UCSD-AML1 (cell line): ENCODE results near the gene SRGN.

Source experiments
- DNase-seq: peaks from one replicate; lab custom pipeline; 2025; ENCODE audit not compliant: unreplicated experiment; lab: John Stamatoyannopoulos, UW

SRGN gene

GRCh38 chr10:69089638-69090599 is 2.0 kb downstream of the SRGN start:
- no peak for DNase-seq

GRCh38 chr10:69090685-69091084 is 2.8 kb downstream of the SRGN start:
- no peak for DNase-seq

- no peak for DNase-seq
Observed at GRCh38 chr10:69091143-69091651, 3.3 kb downstream of the SRGN start.

- DNase-seq, result no peak
Observed at GRCh38 chr10:69092959-69093850, 5.3 kb downstream of the SRGN start.

- no peak for DNase-seq
Observed at GRCh38 chr10:69093933-69094332, 6.0 kb downstream of the SRGN start.

- DNase-seq, result no peak
Observed at GRCh38 chr10:69096045-69096444, 8.1 kb downstream of the SRGN start.

GRCh38 chr10:69097729-69098128 is 9.8 kb downstream of the SRGN start:
- DNase-seq, result no peak

GRCh38 chr10:69100136-69100872 is 12.4 kb downstream of the SRGN start:
- DNase-seq, result no peak

GRCh38 chr10:69101451-69102095 is 13.7 kb downstream of the SRGN start:
- DNase-seq, result peak; percentile 45

GRCh38 chr10:69102440-69102839 is 14.5 kb downstream of the SRGN start:
- no peak for DNase-seq

GRCh38 chr10:69103784-69104183 is 15.9 kb downstream of the SRGN start:
- no peak for DNase-seq

- no peak for DNase-seq
Observed at GRCh38 chr10:69104994-69105790, 17.3 kb downstream of the SRGN start.

- no peak for DNase-seq
Observed at GRCh38 chr10:69107176-69107490, 19.2 kb downstream of the SRGN start.

- no peak for DNase-seq
Observed at GRCh38 chr10:69107699-69108098, 19.8 kb downstream of the SRGN start.

- no peak for DNase-seq
Observed at GRCh38 chr10:69119896-69120295, 32.0 kb downstream of the SRGN start.

- no peak for DNase-seq
Observed at GRCh38 chr10:69123306-69123746, 35.4 kb downstream of the SRGN start.

- peak; percentile 99 for DNase-seq
Observed at GRCh38 chr10:69123747-69124562, 36.1 kb downstream of the SRGN start, which contains the start of gene VPS26A. TSS of gene VPS26A (plus strand) at chr10:69124178. CDS start at chr10:69124278, 100 bp downstream.

GRCh38 chr10:69124563-69125268 is 36.8 kb downstream of the SRGN start:
- peak; percentile 45 for DNase-seq
